MM.1S (cell line): ENCODE measurements around the gene FBXW7.

ENCODE experiments used
- EZH2 ChIP-seq: fragments of 300-600 bp; sonication (generic); optimal IDR thresholded peaks from 2 replicates; pipeline ENCODE3; 2017; ENCODE audit warnings: low read depth, mild to moderate bottlenecking, antibody characterized with exemption, low read length, mixed read lengths
- EZH2phosphoT487 ChIP-seq: fragments of 300-600 bp; sonication (generic); IDR thresholded peaks from 2 replicates; pipeline ENCODE4 v1.6.1; 2018; ENCODE audit warnings: antibody characterized with exemption, low read length
- TF ChIP-seq, protein P1 (sequence below): fragments of 300-600 bp; sonication (generic); IDR thresholded peaks from 2 replicates; pipeline ENCODE4 v1.5.1; 2016; ENCODE audit warnings: antibody characterized with exemption, low read length, mixed read lengths

DNA sequence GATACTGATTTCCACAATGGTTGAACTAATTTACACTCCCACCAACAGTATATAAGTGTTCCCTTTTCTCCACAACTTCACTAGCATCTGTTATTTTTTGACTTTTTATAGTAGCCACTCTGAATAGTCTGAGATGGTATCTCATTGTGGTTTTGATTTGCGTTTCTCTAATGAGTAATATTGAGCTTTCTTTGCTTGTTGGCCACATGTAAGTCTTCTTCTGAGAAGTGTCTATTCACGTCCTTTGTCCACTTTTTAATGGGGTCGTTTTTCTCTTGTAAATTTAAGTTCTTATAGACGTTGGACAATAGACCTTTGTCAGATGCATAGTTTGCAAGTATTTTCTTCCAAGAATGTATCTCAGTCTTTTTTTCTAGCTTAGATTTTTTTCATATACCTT is 10.0 kb downstream of the FBXW7 start:
- TF ChIP-seq, protein P1, sequence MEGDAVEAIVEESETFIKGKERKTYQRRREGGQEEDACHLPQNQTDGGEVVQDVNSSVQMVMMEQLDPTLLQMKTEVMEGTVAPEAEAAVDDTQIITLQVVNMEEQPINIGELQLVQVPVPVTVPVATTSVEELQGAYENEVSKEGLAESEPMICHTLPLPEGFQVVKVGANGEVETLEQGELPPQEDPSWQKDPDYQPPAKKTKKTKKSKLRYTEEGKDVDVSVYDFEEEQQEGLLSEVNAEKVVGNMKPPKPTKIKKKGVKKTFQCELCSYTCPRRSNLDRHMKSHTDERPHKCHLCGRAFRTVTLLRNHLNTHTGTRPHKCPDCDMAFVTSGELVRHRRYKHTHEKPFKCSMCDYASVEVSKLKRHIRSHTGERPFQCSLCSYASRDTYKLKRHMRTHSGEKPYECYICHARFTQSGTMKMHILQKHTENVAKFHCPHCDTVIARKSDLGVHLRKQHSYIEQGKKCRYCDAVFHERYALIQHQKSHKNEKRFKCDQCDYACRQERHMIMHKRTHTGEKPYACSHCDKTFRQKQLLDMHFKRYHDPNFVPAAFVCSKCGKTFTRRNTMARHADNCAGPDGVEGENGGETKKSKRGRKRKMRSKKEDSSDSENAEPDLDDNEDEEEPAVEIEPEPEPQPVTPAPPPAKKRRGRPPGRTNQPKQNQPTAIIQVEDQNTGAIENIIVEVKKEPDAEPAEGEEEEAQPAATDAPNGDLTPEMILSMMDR, result no peak
- TF ChIP-seq EZH2phosphoT487, result no peak
- no peak for TF ChIP-seq EZH2
